Prostate gland (tissue), 2 donors: ENCODE data around the gene GPR89A.
"Not testable (repeated sequence)": the region's sequence is repeated elsewhere in the genome, so short reads cannot be mapped to it uniquely, and the experiment has no call there.

Experiments
- POLR2A ChIP-seq: fragments of 450-650 bp; IDR thresholded peaks from one replicate; pipeline ENCODE4 v1.6.1; 2016; ENCODE audit warnings: antibody characterized with exemption, mild to moderate bottlenecking
- POLR2AphosphoS5 ChIP-seq: sonication (generic); formaldehyde crosslinking; IDR thresholded peaks from one replicate; pipeline ENCODE4 v1.6.1; 2017; ENCODE audit warnings: antibody characterized with exemption
- TF ChIP-seq, protein P1 (sequence below), 4 experiments: fragments of 200-600 bp in 2 of 4; fragments of 450-650 bp in 2 of 4; sonication (generic) in 2 of 4; IDR thresholded peaks; 1 replicate in 3 of 4; 2 replicates in 1 of 4; pipeline ENCODE4 v1.5.1; 2016 to 2019; ENCODE audit warnings: antibody characterized with exemption in 4 of 4, mild to moderate bottlenecking in 2 of 4, moderate library complexity in 2 of 4

DNA sequence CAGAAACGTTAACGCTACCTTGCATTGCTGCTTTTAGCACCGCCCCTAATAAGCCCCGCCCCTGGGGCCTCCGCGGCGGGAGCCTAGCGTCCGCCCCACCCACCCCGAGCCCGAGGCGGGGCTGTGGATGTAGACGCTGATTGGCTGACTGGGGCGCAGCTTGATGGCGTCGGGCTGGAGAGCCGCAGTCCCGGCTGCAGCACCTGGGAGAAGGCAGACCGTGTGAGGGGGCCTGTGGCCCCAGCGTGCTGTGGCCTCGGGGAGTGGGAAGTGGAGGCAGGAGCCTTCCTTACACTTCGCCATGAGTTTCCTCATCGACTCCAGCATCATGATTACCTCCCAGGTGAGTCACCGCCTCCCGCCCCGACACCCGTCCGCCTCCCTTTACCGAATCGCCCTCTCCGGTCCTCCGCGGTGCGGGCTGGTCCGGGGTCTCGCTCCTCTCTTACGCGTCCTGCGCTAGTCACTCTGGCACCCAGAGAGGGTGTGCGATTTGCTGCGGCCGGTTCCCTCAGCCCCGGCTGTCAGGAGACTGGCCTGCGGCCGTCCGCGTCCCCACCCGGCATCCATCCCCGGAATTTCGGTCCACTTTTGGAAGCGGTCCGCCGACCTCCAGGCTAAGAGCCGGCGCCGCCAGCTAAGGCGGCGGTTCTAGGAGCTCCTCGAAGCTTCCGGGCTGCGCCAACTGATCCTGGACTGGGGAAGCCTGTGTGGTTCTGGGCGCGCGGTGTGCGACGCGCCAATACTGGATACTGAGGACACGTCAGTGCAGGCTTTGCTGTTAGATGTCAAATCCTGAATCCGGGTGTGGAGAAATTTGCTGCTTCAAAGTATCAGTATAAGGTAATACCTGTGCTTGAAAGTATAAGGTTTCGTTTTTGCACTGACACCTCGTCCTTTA lies at the start of gene GPR89A:
- TF ChIP-seq, protein P1, sequence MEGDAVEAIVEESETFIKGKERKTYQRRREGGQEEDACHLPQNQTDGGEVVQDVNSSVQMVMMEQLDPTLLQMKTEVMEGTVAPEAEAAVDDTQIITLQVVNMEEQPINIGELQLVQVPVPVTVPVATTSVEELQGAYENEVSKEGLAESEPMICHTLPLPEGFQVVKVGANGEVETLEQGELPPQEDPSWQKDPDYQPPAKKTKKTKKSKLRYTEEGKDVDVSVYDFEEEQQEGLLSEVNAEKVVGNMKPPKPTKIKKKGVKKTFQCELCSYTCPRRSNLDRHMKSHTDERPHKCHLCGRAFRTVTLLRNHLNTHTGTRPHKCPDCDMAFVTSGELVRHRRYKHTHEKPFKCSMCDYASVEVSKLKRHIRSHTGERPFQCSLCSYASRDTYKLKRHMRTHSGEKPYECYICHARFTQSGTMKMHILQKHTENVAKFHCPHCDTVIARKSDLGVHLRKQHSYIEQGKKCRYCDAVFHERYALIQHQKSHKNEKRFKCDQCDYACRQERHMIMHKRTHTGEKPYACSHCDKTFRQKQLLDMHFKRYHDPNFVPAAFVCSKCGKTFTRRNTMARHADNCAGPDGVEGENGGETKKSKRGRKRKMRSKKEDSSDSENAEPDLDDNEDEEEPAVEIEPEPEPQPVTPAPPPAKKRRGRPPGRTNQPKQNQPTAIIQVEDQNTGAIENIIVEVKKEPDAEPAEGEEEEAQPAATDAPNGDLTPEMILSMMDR (IDR thresholded peaks at IDR 0.05): not testable (repeated sequence)
- TF ChIP-seq POLR2A (peak; percentile 80), POLR2AphosphoS5 (peak; percentile 85)
